HG03575 (cell line): ENCODE data around the gene GNG12.

ENCODE experiments used
- ATAC-seq: cut with Tn5 transposase; IDR thresholded peaks from one replicate; pipeline ENCODE4 v1.9.1; 2021; ENCODE audit not compliant: unreplicated experiment, insufficient number of reproducible peaks, low FRiP score; ENCODE audit errors: extremely low read depth

Gene GNG12

DNA sequence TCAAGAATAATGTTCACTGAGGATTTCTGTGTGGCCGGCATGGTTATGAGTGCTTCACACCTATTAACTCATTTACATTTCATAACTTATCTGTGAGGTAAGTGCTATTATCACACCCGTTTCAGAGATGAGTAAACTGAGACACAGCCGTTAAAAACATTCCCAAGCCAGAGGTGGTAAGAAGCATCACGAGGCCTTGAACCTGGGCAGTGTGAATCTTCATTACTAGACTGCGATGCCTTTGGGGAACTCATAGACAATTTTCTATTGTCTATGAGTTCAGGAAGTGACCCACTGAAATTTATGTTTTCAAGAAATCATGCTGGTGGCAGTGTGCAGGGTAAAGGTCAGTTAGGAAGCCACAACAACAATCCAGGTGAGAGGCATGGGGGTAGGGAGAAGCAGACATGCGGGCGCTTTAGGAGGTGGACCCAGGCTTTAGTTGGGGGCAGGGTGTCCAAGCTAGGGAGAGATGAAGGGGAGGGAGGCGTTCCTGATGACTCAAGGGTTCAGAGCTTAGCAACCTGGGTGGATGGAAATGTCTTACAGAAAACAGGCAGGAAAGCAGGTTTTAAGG lies 14.5 kb downstream of the GNG12 start:
- ATAC-seq: no peak

DNA sequence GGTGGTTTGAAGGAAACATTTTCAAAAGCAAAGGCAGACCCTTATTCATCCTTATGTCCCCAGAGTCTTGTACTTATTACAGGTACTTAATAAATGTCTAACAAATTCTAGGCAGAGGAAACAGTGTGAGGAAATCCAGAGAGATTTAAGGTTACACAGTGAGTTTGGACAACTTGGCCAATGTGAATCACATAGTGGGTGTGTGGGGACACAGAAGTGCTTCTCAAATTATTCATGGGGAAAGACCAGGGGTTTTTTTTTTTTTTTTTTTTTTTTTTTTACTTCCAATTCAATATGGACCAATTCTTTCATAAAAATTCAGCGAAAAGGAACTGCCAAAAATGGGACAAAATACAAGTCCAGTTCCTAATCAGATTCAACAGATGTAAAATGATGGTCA lies 15.1 kb downstream of the GNG12 start:
- no peak for ATAC-seq

DNA sequence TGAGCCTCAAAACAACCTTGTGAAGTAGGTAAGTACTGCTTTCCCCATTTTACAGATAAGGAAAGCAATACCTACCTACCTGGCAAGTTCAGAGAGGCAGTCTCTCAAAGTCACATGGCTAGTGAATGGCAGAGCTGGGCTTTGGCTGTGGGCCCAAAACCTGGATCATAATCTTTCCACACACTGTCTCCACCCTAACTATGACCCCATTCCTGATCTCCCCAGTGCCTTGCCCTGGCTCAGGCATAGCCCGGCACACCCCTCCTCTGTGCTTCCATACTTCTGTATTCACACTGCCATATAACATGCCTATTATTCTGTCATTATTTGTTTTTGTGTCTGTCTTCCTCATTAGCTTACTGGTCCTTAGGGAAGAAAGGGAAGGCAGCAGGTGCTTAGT lies 15.9 kb downstream of the GNG12 start:
- ATAC-seq: no peak

DNA sequence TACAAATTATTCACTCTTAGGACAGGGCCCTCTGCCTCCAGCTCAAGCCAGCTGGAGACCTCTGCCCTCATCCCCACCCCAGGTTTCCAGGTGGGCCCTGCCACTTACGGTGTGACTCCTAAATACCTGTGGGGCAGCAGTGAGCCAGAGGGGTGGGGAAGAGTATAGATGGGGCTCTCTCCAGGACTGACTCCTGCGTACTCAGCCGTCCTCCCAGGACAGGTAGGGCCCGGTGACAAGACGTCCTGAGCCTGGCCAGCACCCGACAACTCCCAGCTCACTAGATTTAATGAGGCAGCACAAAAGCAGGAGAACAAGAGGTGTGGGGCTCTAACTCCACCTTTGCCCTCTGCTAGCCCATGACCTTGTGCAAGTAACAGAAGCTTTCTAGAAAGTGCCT lies 16.8 kb downstream of the GNG12 start:
- ATAC-seq: no peak

DNA sequence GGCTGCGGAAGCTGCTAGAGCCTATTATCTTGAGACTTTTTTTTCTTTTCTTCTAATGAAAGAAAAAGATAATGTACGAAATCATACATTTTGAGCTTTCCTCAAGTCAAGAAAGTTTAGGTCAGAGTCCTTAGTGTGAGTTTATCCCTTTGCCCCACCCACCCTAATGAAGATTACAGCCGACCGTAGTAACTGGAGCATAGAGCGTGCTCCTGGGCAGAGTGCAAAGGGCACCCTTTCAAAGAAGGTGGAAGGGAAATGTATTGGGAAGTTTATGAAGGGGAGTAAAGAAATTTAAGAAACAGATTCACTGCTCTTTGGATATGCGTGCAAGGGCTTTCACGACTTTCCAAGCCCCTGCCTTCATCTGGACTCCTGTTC lies 17.2 kb downstream of the GNG12 start:
- no peak for ATAC-seq

DNA sequence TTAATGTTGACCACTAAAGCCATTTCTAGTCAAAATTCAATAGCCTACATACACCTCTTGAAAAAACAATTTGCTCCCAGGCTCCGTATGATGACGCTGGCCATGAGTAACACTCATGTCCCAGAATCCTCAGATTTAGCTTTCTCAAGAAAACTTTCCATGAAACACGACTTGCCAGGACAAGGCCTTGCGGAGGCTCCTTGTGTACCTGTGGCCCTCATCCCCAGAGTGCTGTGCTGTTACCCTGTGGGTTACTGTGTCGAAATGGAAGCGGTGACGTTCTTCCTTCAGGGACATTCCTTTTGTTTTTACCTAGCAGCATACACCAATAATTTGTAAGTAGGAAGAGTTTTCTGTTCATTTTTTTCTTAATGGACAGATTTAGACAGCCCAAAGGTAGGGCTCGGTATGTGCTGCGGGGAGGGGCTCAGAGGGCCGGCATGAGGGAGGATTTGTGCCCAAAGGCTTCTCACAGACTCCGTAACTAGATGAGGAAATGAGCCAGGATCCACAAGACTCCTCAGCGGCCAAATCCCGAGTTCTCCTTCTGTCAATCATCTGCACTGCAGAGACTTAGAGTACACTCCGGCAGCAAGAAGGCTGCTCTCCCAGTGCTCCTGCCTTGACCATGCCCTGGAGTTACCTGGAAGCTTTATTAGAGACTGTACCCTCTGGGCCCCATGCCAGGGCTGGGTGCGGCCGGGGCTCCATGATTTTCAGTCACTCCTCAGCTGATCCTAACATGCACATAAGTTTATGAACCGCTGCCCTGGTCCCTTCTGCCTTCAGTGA lies 17.8 kb downstream of the GNG12 start:
- ATAC-seq: no peak

DNA sequence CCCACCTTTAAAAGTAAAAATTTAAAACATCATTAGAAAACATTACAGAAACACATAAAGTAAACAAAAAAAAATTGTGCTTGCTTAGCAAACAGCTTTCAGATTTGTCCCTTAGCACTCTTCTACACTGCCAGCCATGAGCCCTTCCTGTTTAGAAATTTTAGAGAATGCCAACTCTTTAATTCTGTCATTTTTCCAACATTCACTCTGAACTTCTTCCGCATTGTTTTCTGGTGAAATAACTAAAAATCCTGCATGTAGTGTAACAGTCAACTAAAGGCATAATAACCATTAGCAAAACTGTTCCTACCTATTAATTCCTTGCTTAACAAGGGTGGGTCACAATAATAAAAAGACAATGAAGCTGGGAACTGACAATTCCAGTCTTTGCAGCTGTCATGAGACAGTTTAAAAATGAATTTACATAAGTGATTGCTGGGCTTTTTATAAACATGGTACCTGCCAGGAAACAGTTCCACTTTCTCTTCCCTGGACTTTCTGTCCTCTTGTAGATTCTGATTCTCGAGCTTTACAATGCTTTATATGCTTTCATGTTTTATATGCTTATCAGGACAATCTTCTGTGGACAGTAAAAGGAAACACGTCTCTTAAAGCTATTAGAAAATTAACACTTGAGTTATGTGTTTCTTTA lies 19.0 kb downstream of the GNG12 start:
- no peak for ATAC-seq

DNA sequence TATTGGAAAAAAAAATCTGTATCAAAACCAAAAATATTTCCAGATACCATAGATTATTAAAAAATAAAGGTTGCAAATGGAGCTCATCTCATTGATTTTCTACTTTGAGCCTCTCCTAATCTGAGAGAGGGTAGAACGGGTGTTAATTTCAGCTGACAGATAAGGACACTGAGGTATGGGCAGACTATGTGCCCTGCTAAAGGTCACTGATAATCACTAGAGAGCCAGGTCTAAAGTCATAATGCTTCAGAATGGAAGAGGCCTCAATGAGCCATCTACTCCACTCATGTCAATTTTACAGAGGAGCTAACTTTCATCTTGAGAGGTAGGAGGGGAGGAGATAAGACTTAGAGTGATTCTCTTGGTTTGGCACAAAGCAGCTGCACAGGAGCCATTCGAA lies 21.0 kb downstream of the GNG12 start:
- no peak for ATAC-seq

DNA sequence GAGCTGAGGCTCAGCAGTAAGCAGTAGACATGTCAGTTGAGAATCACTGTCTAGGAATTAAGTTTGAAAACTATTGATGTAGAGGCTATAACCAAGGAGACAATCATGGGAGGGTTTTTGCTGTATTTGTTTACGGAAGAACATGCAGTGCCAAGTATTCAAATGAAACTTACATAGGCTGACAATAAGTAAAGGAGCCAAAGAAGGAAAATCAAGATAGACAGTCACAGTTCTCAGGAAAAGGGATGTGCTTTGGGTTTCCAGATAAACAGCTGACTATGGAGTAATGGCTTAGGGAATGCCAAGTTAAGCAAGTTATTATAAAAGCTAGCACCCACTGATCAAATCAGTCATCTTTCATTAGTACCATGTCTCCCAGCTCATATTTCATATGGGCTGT lies 21.5 kb downstream of the GNG12 start:
- ATAC-seq: no peak

DNA sequence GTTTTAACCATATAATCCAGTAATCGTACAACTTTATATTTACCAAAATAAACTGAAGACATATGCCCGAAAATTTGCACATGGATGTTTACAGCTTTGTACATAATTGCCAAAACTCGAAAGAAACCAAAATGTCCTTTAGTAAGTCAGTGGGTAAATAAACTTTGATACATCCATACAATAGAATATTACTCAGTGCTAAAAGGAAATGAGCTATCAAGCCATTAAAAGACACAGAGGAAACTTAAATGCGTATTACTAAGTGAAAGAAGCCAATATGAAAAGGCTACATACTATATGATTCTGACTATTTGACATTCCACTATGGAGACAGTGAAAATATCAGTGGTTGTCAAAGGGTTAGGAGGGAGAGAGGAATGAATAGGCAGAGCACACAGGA lies 23.4 kb downstream of the GNG12 start:
- ATAC-seq: no peak

DNA sequence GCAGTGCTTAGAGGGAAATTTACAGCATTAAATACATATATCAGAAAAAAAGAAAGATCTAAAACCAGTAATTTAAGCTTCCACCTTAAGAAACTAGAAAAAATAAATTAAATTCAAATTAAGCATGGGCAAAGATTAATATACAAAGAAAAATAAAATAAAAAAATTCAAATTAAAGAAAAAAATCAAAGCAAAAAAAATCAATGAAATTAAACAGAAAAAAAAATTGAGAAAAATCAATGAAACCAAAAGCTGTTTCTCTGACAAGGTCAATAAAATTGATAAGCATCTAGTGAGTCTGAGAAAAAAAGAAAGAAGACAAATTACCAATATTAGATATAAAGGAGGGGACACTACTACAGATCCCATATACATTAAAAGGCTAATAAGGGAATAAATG lies 26.0 kb downstream of the GNG12 start:
- ATAC-seq: no peak

DNA sequence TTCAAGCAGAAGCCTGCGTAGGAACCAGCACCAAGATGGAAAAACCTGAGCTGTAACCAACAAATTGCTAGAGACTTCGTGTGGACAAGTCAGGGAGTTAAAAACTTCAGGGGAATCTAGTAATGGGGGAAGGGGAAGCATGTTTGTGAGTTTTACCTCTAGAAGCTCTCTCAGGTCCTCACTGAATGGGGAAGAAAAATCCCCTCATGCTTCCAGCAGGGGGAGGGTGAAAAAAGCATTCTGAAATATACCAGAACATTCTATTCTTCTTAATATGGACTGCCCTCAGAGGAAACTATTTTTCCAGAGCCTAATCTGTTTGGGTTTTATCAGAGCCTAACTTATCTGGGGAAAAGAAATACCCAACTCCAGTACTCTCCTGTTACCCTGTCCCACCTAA lies 28.6 kb downstream of the GNG12 start:
- no peak for ATAC-seq

DNA sequence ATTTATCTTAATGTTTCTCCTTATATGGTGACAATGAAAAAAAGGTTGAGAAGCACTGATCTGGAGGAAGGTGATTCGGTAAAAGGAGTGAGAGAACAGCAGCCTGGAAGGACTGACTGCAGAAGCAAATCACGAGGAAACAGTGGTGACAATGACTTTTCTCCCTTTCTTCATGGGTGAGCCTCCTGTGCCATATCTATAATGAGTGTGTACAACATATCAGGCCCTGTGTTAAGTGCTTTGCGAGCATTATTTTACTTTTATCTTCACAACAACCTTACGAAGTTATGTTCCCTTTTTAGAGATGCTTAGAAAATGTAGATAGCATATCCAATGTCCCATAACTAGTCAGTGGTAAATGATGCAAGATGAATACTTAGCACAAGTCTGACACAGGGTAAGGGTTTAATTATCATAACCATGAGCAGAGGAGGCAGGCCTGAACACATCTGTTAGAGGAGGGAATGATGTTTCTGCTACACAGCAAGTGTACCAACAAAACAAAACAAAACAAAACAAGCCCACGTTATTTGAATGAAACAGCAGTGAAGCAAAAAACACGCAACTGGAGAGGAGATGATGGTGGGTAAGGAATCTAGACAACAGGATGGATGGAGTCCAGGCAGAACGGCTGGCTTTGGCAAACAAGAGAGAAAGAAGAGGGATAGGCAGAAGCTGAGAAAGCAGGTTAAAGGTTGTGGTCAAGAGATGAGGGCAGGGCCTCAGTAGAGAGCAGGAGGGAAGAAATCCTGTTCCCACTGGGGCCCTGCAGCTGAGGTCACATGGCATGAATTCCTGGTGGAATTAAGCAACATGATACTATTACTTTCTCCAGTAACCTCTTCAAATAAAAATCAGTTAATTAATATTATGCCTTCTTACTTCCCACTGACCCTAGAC lies 29.6 kb downstream of the GNG12 start:
- ATAC-seq: no peak

DNA sequence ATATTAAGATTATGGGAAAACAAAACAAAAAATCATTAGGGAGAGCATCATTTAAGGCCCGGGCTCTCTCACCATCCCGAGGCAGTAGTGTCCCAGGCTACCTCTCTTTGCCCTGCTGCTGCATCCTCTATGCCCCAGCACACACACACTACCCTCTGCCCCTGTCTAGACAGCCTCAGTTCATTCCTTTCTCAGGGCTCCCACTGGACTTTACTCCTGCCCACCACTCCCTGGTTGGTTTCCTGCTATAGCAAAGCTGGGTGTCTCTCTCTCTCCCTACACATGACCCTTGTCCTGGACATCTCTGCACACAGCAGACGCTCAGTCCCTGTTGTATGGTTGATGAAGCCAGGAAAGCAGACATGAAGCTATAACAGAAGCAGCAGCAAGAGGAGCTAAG lies 30.7 kb downstream of the GNG12 start:
- ATAC-seq: no peak

DNA sequence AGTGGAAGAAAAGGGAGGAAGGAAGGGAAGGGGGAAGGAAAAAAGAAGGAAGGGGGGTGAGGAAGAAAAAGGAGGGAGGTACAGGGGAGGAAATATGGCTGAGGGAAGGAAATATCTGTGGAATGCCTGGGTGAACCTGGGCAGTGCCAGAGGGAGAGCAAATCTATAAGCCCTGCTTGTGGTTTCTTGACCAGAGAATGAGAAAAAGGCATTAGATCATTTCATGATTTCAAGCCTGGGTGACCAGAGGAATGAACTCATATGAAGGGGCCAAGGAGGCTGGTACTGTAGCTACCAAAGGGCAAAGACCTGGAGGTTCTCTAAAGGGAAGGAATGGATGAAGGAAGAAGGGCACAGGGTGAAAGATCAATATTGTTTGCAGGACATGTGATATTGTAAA lies 31.4 kb downstream of the GNG12 start:
- ATAC-seq: no peak

DNA sequence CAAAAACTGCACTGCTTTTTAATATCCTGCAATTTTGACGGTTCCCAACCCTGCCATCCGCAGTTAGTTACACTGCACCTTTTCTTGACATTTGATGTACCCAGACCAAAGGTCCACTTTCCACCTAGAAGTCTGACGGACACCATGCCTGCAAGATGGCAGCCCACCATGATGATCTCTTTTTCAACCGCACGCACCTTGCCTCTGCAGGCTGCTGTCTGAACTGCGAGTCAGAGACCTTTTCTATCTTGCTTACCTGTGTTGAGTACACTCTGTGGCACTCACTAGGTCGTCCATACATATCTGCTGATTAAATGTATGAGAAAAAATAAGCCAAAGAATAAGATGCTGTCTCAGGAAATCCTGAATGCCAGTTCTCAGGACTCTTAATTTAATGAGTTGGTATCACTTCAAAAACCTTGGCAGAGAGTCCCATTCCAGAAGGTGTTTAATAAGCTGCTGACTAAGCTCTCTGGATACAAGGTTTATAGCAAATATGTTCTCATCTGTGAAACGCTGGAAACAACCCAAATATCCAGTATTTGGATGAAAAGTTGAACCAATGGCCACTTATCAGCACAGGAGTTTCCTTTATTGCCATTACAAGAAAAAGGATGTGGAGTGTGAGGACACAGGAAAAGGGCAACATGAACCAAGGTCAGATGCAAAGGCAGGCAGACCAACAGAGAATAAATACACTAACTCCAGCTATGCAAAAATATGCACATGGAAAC lies 37.9 kb downstream of the GNG12 start:
- no peak for ATAC-seq

DNA sequence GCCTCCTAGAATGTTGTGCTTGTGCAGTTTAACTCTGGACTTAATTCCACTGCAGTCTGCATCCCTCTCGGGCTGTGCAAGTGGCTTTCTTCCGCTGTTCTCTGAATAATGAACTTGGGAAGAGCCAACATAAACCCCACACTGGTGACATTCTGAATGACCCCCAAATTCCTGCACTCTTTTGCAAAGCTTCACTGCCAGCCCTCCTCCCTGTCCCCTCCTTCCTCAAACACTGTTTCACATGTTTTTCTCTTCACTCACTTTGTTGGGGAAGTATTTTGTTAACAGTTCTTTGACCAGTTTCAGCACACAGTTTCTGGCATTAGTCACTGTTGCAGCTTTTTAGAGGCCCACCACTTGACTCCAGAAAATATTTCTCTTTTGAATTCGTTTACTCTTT lies 39.7 kb downstream of the GNG12 start:
- no peak for ATAC-seq

DNA sequence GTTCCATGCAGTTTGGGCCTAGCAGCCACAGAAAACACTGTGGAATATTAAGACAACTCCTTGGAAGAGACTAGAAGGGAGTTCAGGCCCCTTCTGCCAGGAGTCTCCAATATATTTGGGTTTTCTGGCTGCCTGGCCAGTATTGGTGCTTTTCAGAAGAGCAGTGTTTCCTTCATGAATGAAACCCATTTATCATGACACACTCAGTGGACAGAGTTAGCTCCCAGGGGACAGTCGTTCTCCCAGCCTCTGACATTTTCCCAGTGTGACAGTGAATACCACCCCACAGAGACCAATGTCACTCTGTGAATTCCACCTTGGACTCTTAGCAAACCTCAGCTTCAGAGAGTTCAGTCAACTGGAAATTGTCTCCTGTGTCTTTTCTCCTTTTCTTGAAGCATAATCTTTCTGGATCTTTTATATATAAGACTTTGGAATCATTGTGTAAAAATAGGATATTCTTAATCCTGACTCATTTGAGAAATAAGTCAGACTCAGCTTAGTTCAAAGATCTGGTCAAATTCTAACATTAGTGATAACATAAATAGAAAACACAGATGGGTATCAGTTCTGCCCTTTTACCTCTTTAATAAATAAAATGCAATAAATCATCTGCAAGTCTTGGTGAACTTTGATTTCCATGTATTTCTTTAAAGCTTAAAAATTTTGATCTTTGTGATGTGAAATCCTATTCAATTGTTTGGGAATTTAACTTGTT lies 40.4 kb downstream of the GNG12 start:
- no peak for ATAC-seq
